ENCODE results near the gene TMEM200C. TPM values are rescaled to one million over a fixed set of nuclear protein-coding genes. Genes with fewer than 3 reads are reported as not detected.

Gene TMEM200C
- total RNA-seq, 1 experiment from 2014 or later: 0.05 TPM

- H3K4me1 Mint-ChIP-seq (ENCODE audit: low read depth, unreplicated experiment): no peaks in the 10 kb centered on the region
- no peak overlapping the region for H3K27ac Mint-ChIP-seq (ENCODE audit: unreplicated experiment)
- BruUV-seq (replicated peaks): no TSS peak
- H3K36me3 Mint-ChIP-seq (ENCODE audit: insufficient read depth, unreplicated experiment): no peaks in the 10 kb centered on the region
- no peak for DNase-seq
- no peak overlapping the region for H3K4me3 Mint-ChIP-seq (ENCODE audit: unreplicated experiment)
- peaks cover 21% of the 10 kb centered on the region for H3K27me3 Mint-ChIP-seq (ENCODE audit: insufficient read depth, unreplicated experiment)
- intact Hi-C loops (cut with micrococcal nuclease; ENCODE audit: unreplicated experiment): no loop called here
- H3K9me3 Mint-ChIP-seq (ENCODE audit: unreplicated experiment): no peaks in the 10 kb centered on the region
- no peaks in the 10 kb centered on the region for H3K4me1 ChIP-seq
- H3K27me3 ChIP-seq (replicated peaks; ENCODE audit: control insufficient read depth, insufficient read depth, low read length): no peaks in the 10 kb centered on the region; the same call in 1 of the 2 replicates
- H3K4me3 ChIP-seq (ENCODE audit: low read depth, low read length): no peak overlapping the region
- H3K9me3 ChIP-seq: no peaks in the 10 kb centered on the region
- POLR2A ChIA-PET: no interaction called here
- CTCF ChIA-PET: no interaction called here
- TF ChIP-seq CTCF (IDR thresholded peaks at IDR 0.05; ENCODE audit: insufficient read depth in 1 of 2, low read depth in 1 of 2, low read length in 1 of 2, severe bottlenecking in 1 of 2, unreplicated experiment in 1 of 2): no peak
- H3K36me3 ChIP-seq (ENCODE audit: control insufficient read depth, insufficient read depth, low read length): no peaks in the 10 kb centered on the region
Measured at GRCh38 chr18:5918205-5918858, 23.0 kb upstream of the TMEM200C start.

- Mint-ChIP-seq H3K36me3 (ENCODE audit: insufficient read depth, unreplicated experiment) (no peaks in the 10 kb centered on the region), H3K4me1 (ENCODE audit: low read depth, unreplicated experiment) (no peaks in the 10 kb centered on the region), H3K27ac (ENCODE audit: unreplicated experiment) (no peak overlapping the region), H3K27me3 (ENCODE audit: insufficient read depth, unreplicated experiment) (peaks cover 19% of the 10 kb centered on the region), H3K9me3 (ENCODE audit: unreplicated experiment) (no peaks in the 10 kb centered on the region), H3K4me3 (ENCODE audit: unreplicated experiment) (no peak overlapping the region)
- BruUV-seq (replicated peaks): no TSS peak
- intact Hi-C loops (cut with micrococcal nuclease; ENCODE audit: unreplicated experiment): no loop called here
- TF ChIP-seq CTCF (IDR thresholded peaks at IDR 0.05; ENCODE audit: insufficient read depth in 1 of 2, low read depth in 1 of 2, low read length in 1 of 2, severe bottlenecking in 1 of 2, unreplicated experiment in 1 of 2): no peak
- Histone ChIP-seq H3K36me3 (ENCODE audit: control insufficient read depth, insufficient read depth, low read length) (no peaks in the 10 kb centered on the region), H3K9me3 (no peaks in the 10 kb centered on the region), H3K4me1 (no peaks in the 10 kb centered on the region), H3K4me3 (ENCODE audit: low read depth, low read length) (no peak overlapping the region), H3K27me3 (replicated peaks; ENCODE audit: control insufficient read depth, insufficient read depth, low read length) (no peaks in the 10 kb centered on the region; the same call in 1 of the 2 replicates)
- DNase-seq: no peak
- ChIA-PET POLR2A (no interaction called here), CTCF (no interaction called here)
Measured at GRCh38 chr18:5914951-5915350, 19.6 kb upstream of the TMEM200C start.

- POLR2A ChIA-PET: no interaction called here
- no peak overlapping the region for H3K4me3 ChIP-seq (ENCODE audit: low read depth, low read length)
- intact Hi-C loops (cut with micrococcal nuclease; ENCODE audit: unreplicated experiment): no loop called here
- H3K36me3 Mint-ChIP-seq (ENCODE audit: insufficient read depth, unreplicated experiment): no peaks in the 10 kb centered on the region
- no peak overlapping the region for H3K27ac Mint-ChIP-seq (ENCODE audit: unreplicated experiment)
- H3K36me3 ChIP-seq (ENCODE audit: control insufficient read depth, insufficient read depth, low read length): no peaks in the 10 kb centered on the region
- no TSS peak for BruUV-seq (replicated peaks)
- no peak for DNase-seq
- H3K4me1 Mint-ChIP-seq (ENCODE audit: low read depth, unreplicated experiment): no peaks in the 10 kb centered on the region
- no peaks in the 10 kb centered on the region for H3K9me3 ChIP-seq
- H3K4me3 Mint-ChIP-seq (ENCODE audit: unreplicated experiment): no peak overlapping the region
- H3K9me3 Mint-ChIP-seq (ENCODE audit: unreplicated experiment): no peaks in the 10 kb centered on the region
- CTCF ChIA-PET: no interaction called here
- peaks cover 20% of the 10 kb centered on the region for H3K27me3 Mint-ChIP-seq (ENCODE audit: insufficient read depth, unreplicated experiment)
- H3K4me1 ChIP-seq: no peaks in the 10 kb centered on the region
- no peak for TF ChIP-seq CTCF (IDR thresholded peaks at IDR 0.05; ENCODE audit: insufficient read depth in 1 of 2, low read depth in 1 of 2, low read length in 1 of 2, severe bottlenecking in 1 of 2, unreplicated experiment in 1 of 2)
- H3K27me3 ChIP-seq (replicated peaks; ENCODE audit: control insufficient read depth, insufficient read depth, low read length): no peaks in the 10 kb centered on the region; the same call in 1 of the 2 replicates
Measured at GRCh38 chr18:5914016-5914415, 18.7 kb upstream of the TMEM200C start.
